ENCODE data around the gene SLC39A2. TPM values are rescaled to one million over a fixed set of nuclear protein-coding genes. Genes with fewer than 3 reads are reported as not detected.
"Not testable (repeated sequence)": the region's sequence is repeated elsewhere in the genome, so short reads cannot be mapped to it uniquely, and the experiment has no call there.

SLC39A2 gene
- total RNA-seq, 1 experiment from 2014 or later, result not detected

- no peak for DNase-seq (ENCODE audit: low spot score)
These were observed 26.5 kb downstream of the SLC39A2 start for GRCh38 chr14:21025371-21026273.

GRCh38 chr14:21026274-21026987 is 27.3 kb downstream of the SLC39A2 start:
- no peak for DNase-seq (ENCODE audit: low spot score)

- no peak for DNase-seq (ENCODE audit: low spot score)
These were observed 27.9 kb downstream of the SLC39A2 start for GRCh38 chr14:21026988-21027315.

- no peak for DNase-seq (ENCODE audit: low spot score)
These were observed 30.8 kb downstream of the SLC39A2 start, which contains the start of gene TPPP2 for GRCh38 chr14:21029917-21030316. Gene TPPP2, plus strand, starts transcription at chr14:21030217. Its CDS starts 365 bp downstream, at chr14:21030582.

- no peak for DNase-seq (ENCODE audit: low spot score)
These were observed 31.4 kb downstream of the SLC39A2 start for GRCh38 chr14:21030531-21030930.

- DNase-seq (ENCODE audit: low spot score), result no peak
These were observed 33.4 kb downstream of the SLC39A2 start for GRCh38 chr14:21032326-21033132.

- no peak for DNase-seq (ENCODE audit: low spot score)
These were observed 34.1 kb downstream of the SLC39A2 start for GRCh38 chr14:21033133-21033698.

- no peak for DNase-seq (ENCODE audit: low spot score)
These were observed 35.6 kb downstream of the SLC39A2 start, which contains the start of gene RNASE13 for GRCh38 chr14:21034707-21035106. Gene RNASE13, minus strand, starts transcription at chr14:21034807. Its CDS starts 519 bp downstream, at chr14:21034288.

- no peak for DNase-seq (ENCODE audit: low spot score)
These were observed 37.7 kb downstream of the SLC39A2 start for GRCh38 chr14:21036751-21037150.

GRCh38 chr14:21037156-21037555 is 38.1 kb downstream of the SLC39A2 start:
- DNase-seq (ENCODE audit: low spot score), result no peak

- DNase-seq (ENCODE audit: low spot score), result no peak
These were observed 39.6 kb downstream of the SLC39A2 start for GRCh38 chr14:21038441-21039422.

- peak; percentile 58 for DNase-seq (ENCODE audit: low spot score)
These were observed 40.7 kb downstream of the SLC39A2 start for GRCh38 chr14:21039585-21040369.

- DNase-seq (ENCODE audit: low spot score), result no peak
These were observed 41.4 kb downstream of the SLC39A2 start for GRCh38 chr14:21040370-21040925.

GRCh38 chr14:21040941-21041340 is 41.8 kb downstream of the SLC39A2 start:
- DNase-seq (ENCODE audit: low spot score), result not testable (repeated sequence)

- DNase-seq (ENCODE audit: low spot score), result no peak
These were observed 42.8 kb downstream of the SLC39A2 start, which contains the start of gene RNASE7 for GRCh38 chr14:21041676-21042433. Gene RNASE7, plus strand, starts transcription at chr14:21042362. Its CDS starts 631 bp downstream, at chr14:21042993.

- no peak for DNase-seq (ENCODE audit: low spot score)
These were observed 43.8 kb downstream of the SLC39A2 start for GRCh38 chr14:21042918-21043317.

GRCh38 chr14:21043387-21043973 is 44.4 kb downstream of the SLC39A2 start:
- no peak for DNase-seq (ENCODE audit: low spot score)
